HUES48 (cell line): ENCODE measurements around the gene TSTD1.
"Not testable (repeated sequence)": the region's sequence is repeated elsewhere in the genome, so short reads cannot be mapped to it uniquely, and the experiment has no call there.

Experiments
- H3K27ac ChIP-seq: one replicate; pipeline ENCODE4 v1.7.0; 2013; ENCODE audit warnings: low read depth, low read length, inconsistent platforms
- H3K27me3 ChIP-seq: 2 replicates; pipeline ENCODE4 v1.6.1; 2013; ENCODE audit warnings: mild to moderate bottlenecking, low read length; ENCODE audit not compliant: control insufficient read depth, insufficient read depth
- H3K36me3 ChIP-seq: 2 replicates; pipeline ENCODE4 v1.6.1; 2013; ENCODE audit warnings: low read length; ENCODE audit not compliant: control insufficient read depth, insufficient read depth
- H3K4me1 ChIP-seq: 2 replicates; pipeline ENCODE4 v1.6.1; 2013; ENCODE audit warnings: mild to moderate bottlenecking, low read length; ENCODE audit not compliant: control insufficient read depth, insufficient read depth
- H3K4me3 ChIP-seq: 2 replicates; pipeline ENCODE4 v1.5.1; 2013; ENCODE audit warnings: mild to moderate bottlenecking, low read depth, low read length
- H3K9ac ChIP-seq: 2 replicates; pipeline ENCODE4 v1.6.1; 2013; ENCODE audit warnings: mild to moderate bottlenecking, low read depth, low read length, moderate library complexity
- H3K9me3 ChIP-seq: 2 replicates; pipeline ENCODE4 v1.6.1; 2013; ENCODE audit warnings: low read length; ENCODE audit not compliant: control insufficient read depth, insufficient read depth

TSTD1 gene

DNA sequence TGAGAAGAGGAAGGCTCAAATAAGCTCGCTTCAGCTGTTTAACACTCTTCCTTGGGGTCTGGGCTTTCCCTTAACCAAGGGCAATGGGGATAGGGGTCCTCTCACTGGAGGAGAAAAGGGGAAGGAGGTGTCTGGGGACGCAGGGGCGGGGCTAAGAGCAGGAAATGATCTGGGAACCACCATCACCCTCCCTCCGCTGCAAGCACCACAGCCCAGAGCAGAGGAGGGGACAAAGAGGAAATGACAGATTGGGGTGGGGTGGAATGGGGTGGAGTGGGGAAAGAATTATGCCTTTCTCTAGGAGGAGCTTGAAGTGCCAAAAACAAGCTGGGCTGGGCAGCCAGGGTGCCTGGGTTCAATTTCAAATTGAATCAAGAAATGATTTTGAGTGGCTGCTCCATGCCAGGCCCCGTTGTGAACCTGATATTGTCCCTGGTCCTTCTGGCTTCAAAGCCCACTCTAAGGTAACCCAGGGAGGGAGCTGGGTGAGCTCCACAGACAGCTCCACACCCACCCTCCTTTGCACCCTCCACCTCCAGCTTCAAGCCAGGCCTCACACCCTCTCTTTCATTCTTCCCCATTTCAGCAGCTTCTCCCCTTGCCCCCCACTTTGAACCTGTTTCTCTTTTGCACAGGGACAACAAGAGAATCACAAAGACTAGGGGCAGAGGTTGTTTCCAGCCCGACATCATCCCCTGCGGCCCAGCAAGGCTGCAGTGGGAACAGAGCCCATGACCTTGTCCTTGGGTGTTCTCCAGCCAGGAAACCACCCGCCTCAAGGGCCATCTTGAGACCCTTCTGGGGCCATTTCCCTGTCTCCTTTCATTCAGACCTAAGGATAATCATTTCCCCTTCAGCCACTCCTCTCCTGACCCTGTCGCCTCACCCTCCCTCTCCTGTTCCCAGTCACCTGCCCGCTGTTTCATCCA lies 29.8 kb upstream of the TSTD1 start:
- Histone ChIP-seq H3K27ac (no peak overlapping the region), H3K27me3 (no peaks in the 10 kb centered on the region), H3K4me3 (no peak overlapping the region), H3K36me3 (no peaks in the 10 kb centered on the region), H3K4me1 (no peaks in the 10 kb centered on the region), H3K9ac (no peak overlapping the region), H3K9me3 (no peaks in the 10 kb centered on the region)

GRCh38 chr1:161066694-161067093 lies 27.9 kb upstream of the TSTD1 start:
- Histone ChIP-seq H3K4me3 (no peak overlapping the region), H3K9me3 (no peaks in the 10 kb centered on the region), H3K4me1 (no peaks in the 10 kb centered on the region), H3K9ac (no peak overlapping the region), H3K27ac (no peak overlapping the region), H3K27me3 (no peaks in the 10 kb centered on the region), H3K36me3 (no peaks in the 10 kb centered on the region)

DNA sequence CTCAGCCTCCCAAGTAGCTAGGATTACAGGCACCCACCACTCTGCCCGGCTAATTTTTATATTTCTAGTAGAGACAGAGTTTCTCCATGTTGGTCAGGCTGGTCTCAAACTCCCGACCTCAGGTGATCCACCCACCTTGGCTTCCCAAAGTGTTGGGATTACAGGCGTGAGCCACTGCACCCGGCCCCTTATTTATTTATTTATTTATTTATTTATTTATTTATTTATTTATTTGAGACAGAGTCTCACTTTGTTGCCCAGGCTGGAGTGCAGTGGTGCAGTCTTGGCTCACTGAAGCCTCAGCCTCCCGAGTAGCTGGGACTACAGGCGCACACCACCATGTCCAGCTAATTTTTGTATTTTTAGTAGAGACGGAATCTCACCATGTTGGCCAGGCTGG lies 26.9 kb upstream of the TSTD1 start:
- H3K9ac ChIP-seq, H3K36me3 ChIP-seq, H3K4me1 ChIP-seq, H3K27ac ChIP-seq, H3K9me3 ChIP-seq, H3K27me3 ChIP-seq, H3K4me3 ChIP-seq: not testable (repeated sequence)

- H3K27me3 ChIP-seq, H3K4me1 ChIP-seq, H3K27ac ChIP-seq, H3K36me3 ChIP-seq, H3K4me3 ChIP-seq, H3K9ac ChIP-seq, H3K9me3 ChIP-seq: not testable (repeated sequence)
Measured at GRCh38 chr1:161063936-161064335, 25.2 kb upstream of the TSTD1 start.

DNA sequence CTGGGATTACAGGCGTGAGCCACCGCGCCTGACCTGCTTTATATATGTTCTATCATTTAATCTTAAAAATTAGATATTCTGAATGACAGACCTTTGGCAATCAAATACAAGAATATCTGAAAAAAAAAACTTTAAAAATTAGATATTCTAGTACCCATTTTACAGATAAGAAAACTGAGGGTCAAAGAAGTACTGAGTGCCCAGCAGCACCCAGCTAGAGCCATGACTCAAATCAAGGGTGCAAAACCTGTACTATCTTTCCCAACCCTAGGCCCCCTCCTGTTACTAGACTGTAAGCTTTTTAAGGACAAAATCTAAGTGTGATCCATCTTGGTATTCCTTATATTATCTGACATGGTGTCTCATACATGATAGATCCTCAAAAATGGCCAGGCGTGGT lies 22.7 kb upstream of the TSTD1 start:
- Histone ChIP-seq H3K4me3 (no peak overlapping the region), H3K27ac (no peak overlapping the region), H3K36me3 (no peaks in the 10 kb centered on the region), H3K9ac (no peak overlapping the region), H3K27me3 (no peaks in the 10 kb centered on the region), H3K9me3 (no peaks in the 10 kb centered on the region), H3K4me1 (no peaks in the 10 kb centered on the region)

- Histone ChIP-seq H3K36me3 (no peaks in the 10 kb centered on the region), H3K27me3 (no peaks in the 10 kb centered on the region), H3K27ac (no peak overlapping the region), H3K9ac (no peak overlapping the region), H3K4me1 (no peaks in the 10 kb centered on the region), H3K4me3 (no peak overlapping the region), H3K9me3 (no peaks in the 10 kb centered on the region)
Measured at GRCh38 chr1:161059293-161059692, 20.5 kb upstream of the TSTD1 start.

- Histone ChIP-seq H3K4me3 (no peak overlapping the region), H3K9ac (no peak overlapping the region), H3K4me1 (no peaks in the 10 kb centered on the region), H3K27ac (no peak overlapping the region), H3K27me3 (no peaks in the 10 kb centered on the region), H3K9me3 (no peaks in the 10 kb centered on the region), H3K36me3 (no peaks in the 10 kb centered on the region)
Measured at GRCh38 chr1:161054805-161055204, 16.0 kb upstream of the TSTD1 start.

GRCh38 chr1:161054232-161054631 lies 15.5 kb upstream of the TSTD1 start:
- H3K27me3 ChIP-seq, result no peaks in the 10 kb centered on the region
- H3K4me1 ChIP-seq, result no peaks in the 10 kb centered on the region
- H3K27ac ChIP-seq, result no peak overlapping the region
- H3K9me3 ChIP-seq, result no peaks in the 10 kb centered on the region
- H3K9ac ChIP-seq, result no peak overlapping the region
- H3K4me3 ChIP-seq, result no peak overlapping the region
- H3K36me3 ChIP-seq, result no peaks in the 10 kb centered on the region

DNA sequence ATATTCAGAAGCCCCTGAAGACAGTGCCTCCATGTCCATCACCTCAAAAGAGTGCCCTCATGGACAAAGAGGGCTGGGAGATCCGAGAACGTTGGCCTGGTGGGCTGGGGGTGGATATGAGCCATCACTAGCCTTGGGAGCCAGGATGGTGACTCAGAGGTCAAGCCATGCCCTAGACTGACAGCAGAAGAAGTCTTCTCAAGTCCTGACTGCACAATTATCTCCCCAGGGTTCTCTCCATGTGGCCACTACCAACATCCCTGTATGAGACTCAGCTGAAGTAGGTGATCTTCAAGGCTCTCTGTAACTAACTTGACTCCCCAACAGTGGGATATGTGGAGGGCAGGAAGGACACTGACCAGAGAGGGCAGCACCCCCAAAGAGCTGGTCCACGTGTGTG lies 14.1 kb upstream of the TSTD1 start:
- Histone ChIP-seq H3K9ac (no peak overlapping the region), H3K4me3 (no peak overlapping the region), H3K4me1 (no peaks in the 10 kb centered on the region), H3K36me3 (no peaks in the 10 kb centered on the region), H3K27me3 (no peaks in the 10 kb centered on the region), H3K9me3 (no peaks in the 10 kb centered on the region), H3K27ac (no peak overlapping the region)

DNA sequence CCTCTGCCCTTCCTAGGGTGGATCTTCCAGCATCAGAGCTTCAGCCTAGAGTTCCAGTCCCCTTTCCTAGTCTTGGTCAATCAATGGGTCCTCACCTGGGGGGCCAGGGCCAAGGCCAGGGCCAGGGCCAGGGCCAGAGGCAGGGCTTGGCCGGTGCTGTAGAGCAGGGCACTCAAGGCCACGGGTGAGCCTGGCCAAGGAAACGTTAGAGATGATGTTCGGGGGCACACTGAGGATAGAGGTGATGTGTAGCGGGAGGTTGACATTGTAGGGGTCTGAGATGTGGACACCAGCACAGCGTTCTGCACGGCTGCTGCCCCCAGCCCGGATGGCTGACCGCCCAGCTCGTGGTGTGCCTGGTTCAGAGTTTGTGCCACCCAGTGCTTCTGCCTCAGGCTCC lies 12.5 kb upstream of the TSTD1 start:
- no peaks in the 10 kb centered on the region for H3K27me3 ChIP-seq
- no peaks in the 10 kb centered on the region for H3K36me3 ChIP-seq
- H3K4me1 ChIP-seq, result 0 out of 2 replicates have a peak, but pooled peaks cover 3% of the 10 kb centered on the region
- no peak overlapping the region for H3K4me3 ChIP-seq
- no peaks in the 10 kb centered on the region for H3K9me3 ChIP-seq
- H3K9ac ChIP-seq, result no peak overlapping the region
- no peak overlapping the region for H3K27ac ChIP-seq

DNA sequence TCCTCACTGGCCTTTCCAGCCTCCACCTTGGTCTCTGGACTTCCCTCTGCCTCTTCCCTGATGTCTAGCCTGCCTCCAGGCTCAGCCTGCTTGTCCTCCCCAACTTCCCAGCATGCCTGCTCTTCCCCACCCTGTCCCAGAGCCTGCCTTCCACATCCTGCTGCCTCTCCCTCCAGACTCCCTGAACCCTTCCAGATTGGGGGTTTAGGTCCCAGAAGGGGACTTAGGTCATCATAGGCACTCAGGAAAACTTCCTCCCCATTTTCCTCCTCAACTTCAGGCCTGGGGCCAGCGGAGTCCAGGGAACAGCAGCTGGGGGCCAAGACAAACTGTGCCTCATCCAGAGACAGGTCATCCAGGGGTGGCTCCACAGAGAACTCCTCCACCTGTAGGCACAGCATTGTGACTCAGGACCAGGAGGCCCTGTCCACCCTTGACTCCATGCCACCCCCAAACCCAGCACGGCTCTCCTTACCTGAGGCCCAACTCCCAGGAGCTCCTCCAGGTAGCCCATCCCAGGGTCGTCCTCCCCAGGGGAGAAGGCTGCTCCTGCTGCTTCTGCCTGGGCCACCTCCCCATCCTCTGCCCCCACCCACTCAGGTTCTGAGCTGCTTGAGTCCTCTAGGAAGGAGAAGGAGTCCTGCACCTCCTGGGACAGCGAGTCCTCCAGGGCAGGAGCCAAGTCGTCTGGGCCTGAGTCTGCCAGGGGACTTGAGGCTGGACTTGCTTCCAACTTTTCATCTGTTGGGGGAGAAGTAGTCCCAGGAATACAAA lies 10.4 kb upstream of the TSTD1 start:
- Histone ChIP-seq H3K9me3 (no peaks in the 10 kb centered on the region), H3K27me3 (no peaks in the 10 kb centered on the region), H3K36me3 (no peaks in the 10 kb centered on the region), H3K9ac (no peak overlapping the region), H3K27ac (no peak overlapping the region), H3K4me1 (0 out of 2 replicates have a peak, but pooled peaks cover 4% of the 10 kb centered on the region), H3K4me3 (no peak overlapping the region)
